HuH-7 (cell line): Measurements from ENCODE around the gene ALG8.
"Not testable (repeated sequence)": the region's sequence is repeated elsewhere in the genome, so short reads cannot be mapped to it uniquely, and the experiment has no call there.

Experiments
- DNase-seq: peaks from one replicate; pipeline ENCODE4 v3.0.0; 2011; ENCODE audit warnings: low spot score

ALG8 gene

DNA sequence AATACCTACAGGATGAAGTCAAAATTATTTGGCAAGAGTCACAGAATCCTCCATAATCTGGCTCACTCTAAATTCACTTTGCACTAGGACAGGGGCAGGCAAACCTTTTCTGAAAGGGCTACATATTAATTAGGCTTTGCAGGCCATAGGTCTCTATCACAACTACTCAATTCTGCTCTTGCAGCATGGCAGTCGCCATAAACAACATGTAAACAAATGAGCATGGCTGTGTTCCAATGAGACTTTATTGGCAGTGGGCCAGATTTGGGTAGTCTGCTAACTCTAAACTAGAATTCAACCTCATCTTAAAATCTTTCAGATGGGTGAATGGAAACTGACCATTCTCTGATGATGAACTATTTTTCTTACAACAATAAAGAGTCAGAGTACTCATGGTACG lies 70.0 kb downstream of the ALG8 start:
- no peak for DNase-seq

- DNase-seq, result no peak
These were observed 71.7 kb downstream of the ALG8 start for GRCh38 chr11:78067704-78068103.

GRCh38 chr11:78066471-78066870 lies 73.0 kb downstream of the ALG8 start:
- no peak for DNase-seq

GRCh38 chr11:78065203-78065602 lies 74.2 kb downstream of the ALG8 start:
- DNase-seq, result no peak

GRCh38 chr11:78063440-78064181 lies 75.8 kb downstream of the ALG8 start, which contains the start of gene THRSP:
Gene THRSP, plus strand, starts transcription at chr11:78063861. Its CDS starts 21 bp downstream, at chr11:78063882.
- DNase-seq, result no peak

GRCh38 chr11:78062671-78063070 lies 76.8 kb downstream of the ALG8 start:
- no peak for DNase-seq

GRCh38 chr11:78061921-78062311 lies 77.5 kb downstream of the ALG8 start:
- no peak for DNase-seq

GRCh38 chr11:78061088-78061920 lies 78.1 kb downstream of the ALG8 start:
- DNase-seq, result no peak

DNA sequence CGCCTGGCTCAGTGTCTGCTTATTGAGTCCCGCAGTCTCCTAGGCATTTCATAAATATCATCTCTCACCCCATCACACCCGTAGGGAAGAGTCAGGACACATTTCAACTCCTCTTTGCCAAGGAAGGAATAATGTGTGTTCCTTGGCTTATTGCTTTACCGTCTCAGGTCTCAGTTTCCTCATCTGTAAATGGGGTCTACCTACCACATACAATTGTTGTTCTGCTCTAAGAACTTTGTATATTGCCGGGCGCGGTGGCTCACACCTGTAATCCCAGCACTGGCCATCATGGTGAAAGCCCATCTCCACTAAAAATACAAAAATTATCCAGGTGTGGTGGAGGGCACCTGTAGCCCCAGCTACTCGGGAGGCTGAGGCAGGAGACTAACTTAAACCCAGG lies 78.9 kb downstream of the ALG8 start:
- no peak for DNase-seq

DNA sequence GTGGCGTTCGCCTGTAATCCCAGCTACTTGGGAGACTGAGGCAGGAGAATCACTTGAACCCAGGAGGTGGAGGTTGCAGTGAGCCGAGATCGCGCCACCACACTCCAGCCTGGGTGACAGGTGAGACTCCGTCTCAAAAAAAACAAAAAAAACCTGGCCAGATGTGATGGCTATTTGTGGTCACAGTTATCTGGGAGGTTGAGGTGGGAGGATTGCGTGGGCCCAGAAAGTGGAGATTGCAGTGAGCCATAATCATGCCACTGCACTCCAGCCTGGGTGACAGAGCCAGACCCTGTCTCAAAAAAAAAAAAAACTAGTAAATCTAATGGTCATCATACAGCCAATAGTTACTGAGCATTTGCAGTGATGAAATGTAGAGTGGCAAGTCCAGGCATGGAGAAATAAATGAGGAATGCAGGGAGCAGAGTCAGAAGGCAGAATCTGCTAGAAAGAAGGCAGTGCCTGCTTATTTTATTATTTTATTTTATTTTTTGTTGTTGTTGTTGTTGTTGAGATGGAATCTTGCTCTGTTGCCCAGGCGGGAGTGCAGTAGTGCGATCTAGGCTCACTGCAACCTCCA lies 79.6 kb downstream of the ALG8 start:
- not testable (repeated sequence) for DNase-seq

- DNase-seq, result no peak
These were observed 81.9 kb downstream of the ALG8 start for GRCh38 chr11:78057462-78058055.

GRCh38 chr11:78056093-78056492 lies 83.3 kb downstream of the ALG8 start:
- DNase-seq, result no peak

GRCh38 chr11:78054971-78055370 lies 84.5 kb downstream of the ALG8 start:
- no peak for DNase-seq

DNA sequence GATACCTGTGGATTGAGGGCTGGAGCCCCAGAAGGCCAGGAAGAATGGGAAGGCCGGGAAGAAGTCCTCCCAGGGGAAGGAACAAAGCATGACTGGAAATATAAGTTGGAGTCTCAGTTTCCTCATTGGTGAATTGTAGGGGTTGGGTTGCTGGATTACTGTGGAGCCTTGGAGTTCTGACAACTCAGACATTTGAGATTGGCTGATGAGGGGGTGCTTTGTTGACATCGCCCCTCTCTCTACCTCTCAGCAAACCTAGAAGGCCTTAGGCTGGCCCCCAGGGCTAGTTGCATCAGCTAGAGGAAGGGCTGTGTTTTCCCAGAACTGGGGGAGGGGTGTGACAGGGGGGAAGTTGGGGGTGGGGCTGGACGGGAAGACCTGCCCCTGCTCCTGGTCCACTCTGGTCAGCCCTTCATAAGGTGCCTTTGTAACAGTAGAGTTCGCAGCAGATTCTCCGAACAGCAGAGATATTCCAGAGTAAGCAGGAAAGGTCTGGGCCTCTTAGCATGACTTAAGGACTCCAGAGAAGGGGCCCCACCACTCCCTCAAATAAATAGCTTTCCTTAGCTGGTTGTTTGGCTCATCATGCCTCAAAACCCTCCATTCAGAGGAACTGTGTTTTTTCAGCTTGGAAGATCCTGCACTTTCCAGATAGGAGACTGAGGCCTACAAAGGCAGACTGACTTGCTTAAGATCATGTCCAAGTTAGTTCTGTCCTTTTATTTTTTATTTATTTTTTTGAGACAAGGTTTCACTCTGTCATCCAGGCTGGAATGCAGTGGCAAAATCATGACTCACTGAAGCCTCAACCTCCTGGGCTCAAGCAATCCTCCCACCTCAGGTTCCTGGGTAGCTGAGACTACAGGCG lies 88.2 kb downstream of the ALG8 start:
- no peak for DNase-seq
